ENCODE measurements around the gene URB1.

DNA sequence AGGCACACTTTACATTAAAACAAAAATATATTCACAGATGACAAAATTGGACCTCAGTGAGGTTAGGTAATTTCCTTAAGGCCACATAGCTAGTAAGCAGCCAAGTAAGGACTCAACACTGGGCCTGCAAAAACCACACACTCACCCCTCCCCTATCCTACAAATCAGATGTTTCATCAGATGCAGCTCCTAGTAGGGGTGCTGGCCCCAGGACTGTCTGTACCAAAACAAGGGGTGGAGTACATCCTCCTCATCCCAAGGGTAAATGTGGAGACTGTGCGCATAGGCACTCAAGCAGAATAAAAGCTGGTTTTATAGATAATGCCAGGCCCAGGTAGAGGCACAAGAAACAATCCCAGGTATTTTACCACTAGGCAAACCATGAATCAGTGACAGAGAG is 25.7 kb downstream of the URB1 start:
- TF ChIP-seq, protein P1, sequence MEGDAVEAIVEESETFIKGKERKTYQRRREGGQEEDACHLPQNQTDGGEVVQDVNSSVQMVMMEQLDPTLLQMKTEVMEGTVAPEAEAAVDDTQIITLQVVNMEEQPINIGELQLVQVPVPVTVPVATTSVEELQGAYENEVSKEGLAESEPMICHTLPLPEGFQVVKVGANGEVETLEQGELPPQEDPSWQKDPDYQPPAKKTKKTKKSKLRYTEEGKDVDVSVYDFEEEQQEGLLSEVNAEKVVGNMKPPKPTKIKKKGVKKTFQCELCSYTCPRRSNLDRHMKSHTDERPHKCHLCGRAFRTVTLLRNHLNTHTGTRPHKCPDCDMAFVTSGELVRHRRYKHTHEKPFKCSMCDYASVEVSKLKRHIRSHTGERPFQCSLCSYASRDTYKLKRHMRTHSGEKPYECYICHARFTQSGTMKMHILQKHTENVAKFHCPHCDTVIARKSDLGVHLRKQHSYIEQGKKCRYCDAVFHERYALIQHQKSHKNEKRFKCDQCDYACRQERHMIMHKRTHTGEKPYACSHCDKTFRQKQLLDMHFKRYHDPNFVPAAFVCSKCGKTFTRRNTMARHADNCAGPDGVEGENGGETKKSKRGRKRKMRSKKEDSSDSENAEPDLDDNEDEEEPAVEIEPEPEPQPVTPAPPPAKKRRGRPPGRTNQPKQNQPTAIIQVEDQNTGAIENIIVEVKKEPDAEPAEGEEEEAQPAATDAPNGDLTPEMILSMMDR (IDR thresholded peaks at IDR 0.05): no peak
- TF ChIP-seq POLR2A (IDR thresholded peaks at IDR 0.05): no peak
